Measurements from ENCODE around the gene TMEM242. TPM values are rescaled to one million over a fixed set of nuclear protein-coding genes. Genes with fewer than 3 reads are reported as not detected.
"Not testable (repeated sequence)": the region's sequence is repeated elsewhere in the genome, so short reads cannot be mapped to it uniquely, and the experiment has no call there.

The TMEM242 gene
- polyA plus RNA-seq, 1 of the 3 experiments (the other 2 are of a cell fraction) = 7.4 TPM

GRCh38 chr6:157337751-157338150 is 14.4 kb upstream of the TMEM242 start:
- H3K9ac ChIP-seq = no peak overlapping the region
- H2AFZ ChIP-seq (ENCODE audit: low read depth) = no peak overlapping the region
- no peaks in the 10 kb centered on the region for H3K9me3 ChIP-seq
- TF ChIP-seq, protein P1, sequence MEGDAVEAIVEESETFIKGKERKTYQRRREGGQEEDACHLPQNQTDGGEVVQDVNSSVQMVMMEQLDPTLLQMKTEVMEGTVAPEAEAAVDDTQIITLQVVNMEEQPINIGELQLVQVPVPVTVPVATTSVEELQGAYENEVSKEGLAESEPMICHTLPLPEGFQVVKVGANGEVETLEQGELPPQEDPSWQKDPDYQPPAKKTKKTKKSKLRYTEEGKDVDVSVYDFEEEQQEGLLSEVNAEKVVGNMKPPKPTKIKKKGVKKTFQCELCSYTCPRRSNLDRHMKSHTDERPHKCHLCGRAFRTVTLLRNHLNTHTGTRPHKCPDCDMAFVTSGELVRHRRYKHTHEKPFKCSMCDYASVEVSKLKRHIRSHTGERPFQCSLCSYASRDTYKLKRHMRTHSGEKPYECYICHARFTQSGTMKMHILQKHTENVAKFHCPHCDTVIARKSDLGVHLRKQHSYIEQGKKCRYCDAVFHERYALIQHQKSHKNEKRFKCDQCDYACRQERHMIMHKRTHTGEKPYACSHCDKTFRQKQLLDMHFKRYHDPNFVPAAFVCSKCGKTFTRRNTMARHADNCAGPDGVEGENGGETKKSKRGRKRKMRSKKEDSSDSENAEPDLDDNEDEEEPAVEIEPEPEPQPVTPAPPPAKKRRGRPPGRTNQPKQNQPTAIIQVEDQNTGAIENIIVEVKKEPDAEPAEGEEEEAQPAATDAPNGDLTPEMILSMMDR (IDR thresholded peaks at IDR 0.05) = no peak
- TF ChIP-seq, protein P2, sequence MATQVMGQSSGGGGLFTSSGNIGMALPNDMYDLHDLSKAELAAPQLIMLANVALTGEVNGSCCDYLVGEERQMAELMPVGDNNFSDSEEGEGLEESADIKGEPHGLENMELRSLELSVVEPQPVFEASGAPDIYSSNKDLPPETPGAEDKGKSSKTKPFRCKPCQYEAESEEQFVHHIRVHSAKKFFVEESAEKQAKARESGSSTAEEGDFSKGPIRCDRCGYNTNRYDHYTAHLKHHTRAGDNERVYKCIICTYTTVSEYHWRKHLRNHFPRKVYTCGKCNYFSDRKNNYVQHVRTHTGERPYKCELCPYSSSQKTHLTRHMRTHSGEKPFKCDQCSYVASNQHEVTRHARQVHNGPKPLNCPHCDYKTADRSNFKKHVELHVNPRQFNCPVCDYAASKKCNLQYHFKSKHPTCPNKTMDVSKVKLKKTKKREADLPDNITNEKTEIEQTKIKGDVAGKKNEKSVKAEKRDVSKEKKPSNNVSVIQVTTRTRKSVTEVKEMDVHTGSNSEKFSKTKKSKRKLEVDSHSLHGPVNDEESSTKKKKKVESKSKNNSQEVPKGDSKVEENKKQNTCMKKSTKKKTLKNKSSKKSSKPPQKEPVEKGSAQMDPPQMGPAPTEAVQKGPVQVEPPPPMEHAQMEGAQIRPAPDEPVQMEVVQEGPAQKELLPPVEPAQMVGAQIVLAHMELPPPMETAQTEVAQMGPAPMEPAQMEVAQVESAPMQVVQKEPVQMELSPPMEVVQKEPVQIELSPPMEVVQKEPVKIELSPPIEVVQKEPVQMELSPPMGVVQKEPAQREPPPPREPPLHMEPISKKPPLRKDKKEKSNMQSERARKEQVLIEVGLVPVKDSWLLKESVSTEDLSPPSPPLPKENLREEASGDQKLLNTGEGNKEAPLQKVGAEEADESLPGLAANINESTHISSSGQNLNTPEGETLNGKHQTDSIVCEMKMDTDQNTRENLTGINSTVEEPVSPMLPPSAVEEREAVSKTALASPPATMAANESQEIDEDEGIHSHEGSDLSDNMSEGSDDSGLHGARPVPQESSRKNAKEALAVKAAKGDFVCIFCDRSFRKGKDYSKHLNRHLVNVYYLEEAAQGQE (IDR thresholded peaks at IDR 0.05; ENCODE audit: low read depth, low read length) = no peak
- TF ChIP-seq IRF3 (IDR thresholded peaks at IDR 0.05; ENCODE audit: low read depth, low read length) (no peak), JUND (IDR thresholded peaks at IDR 0.05) (no peak), TCF12 (IDR thresholded peaks at IDR 0.05) (no peak), TAF1 (IDR thresholded peaks at IDR 0.05; ENCODE audit: borderline replicate concordance, low read depth, low read length) (no peak), RXRA (IDR thresholded peaks at IDR 0.05; ENCODE audit: borderline replicate concordance, low read depth) (no peak), POLR2AphosphoS5 (IDR thresholded peaks at IDR 0.05; ENCODE audit: low read depth, low read length) (no peak), MAX (IDR thresholded peaks at IDR 0.05; ENCODE audit: low read depth) (no peak), FOXJ3 (CRISPR knock-in tag; IDR thresholded peaks at IDR 0.05) (no peak), GABPA (IDR thresholded peaks at IDR 0.05; ENCODE audit: low read depth) (no peak), FOXM1 (IDR thresholded peaks at IDR 0.05; ENCODE audit: low read depth) (no peak), FOSL2 (IDR thresholded peaks at IDR 0.05; ENCODE audit: borderline replicate concordance, low read depth) (no peak), USF1 (IDR thresholded peaks at IDR 0.05; ENCODE audit: borderline replicate concordance, low read depth) (no peak), YY1 (IDR thresholded peaks at IDR 0.05; ENCODE audit: low read depth) (no peak), EZH2phosphoT487 (IDR thresholded peaks at IDR 0.05; ENCODE audit: borderline replicate concordance, low read depth) (no peak)
- TF ChIP-seq, protein P3, sequence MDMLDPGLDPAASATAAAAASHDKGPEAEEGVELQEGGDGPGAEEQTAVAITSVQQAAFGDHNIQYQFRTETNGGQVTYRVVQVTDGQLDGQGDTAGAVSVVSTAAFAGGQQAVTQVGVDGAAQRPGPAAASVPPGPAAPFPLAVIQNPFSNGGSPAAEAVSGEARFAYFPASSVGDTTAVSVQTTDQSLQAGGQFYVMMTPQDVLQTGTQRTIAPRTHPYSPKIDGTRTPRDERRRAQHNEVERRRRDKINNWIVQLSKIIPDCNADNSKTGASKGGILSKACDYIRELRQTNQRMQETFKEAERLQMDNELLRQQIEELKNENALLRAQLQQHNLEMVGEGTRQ (IDR thresholded peaks at IDR 0.05; ENCODE audit: borderline replicate concordance, low read depth, low read length) = no peak
- POLR2A ChIA-PET = no interaction called here
- H3K9me2 ChIP-seq = no peaks in the 10 kb centered on the region
- DNase-seq = no peak
- no peak overlapping the region for H3K27ac ChIP-seq (ENCODE audit: low read depth in 2 of 2, low read length in 1 of 2)
- 41% methylated on average over 2 of the region's 2 CpGs for WGBS (ENCODE audit: low lambda C conversion rate)
- H3K4me1 ChIP-seq (ENCODE audit: control insufficient read depth in 1 of 2, insufficient read depth in 2 of 2, low read depth in 1 of 2, low read length in 1 of 2) = peaks cover 0 to 2% of the 10 kb centered on the region in 2 experiments; a peak in 1 of 4 replicates
- H3K4me2 ChIP-seq = no peak overlapping the region
- H3F3A ChIP-seq (replicated peaks; ENCODE audit: insufficient read depth) = no peaks in the 10 kb centered on the region
- no peaks in the 10 kb centered on the region for H3K36me3 ChIP-seq (replicated peaks in 1 of 2; ENCODE audit: control insufficient read depth in 1 of 2, insufficient read depth in 2 of 2, low read length in 1 of 2)
- no peaks in the 10 kb centered on the region for H4K20me1 ChIP-seq (ENCODE audit: insufficient read depth)
- no peaks in the 10 kb centered on the region for H3K27me3 ChIP-seq (ENCODE audit: insufficient read depth)
- H3K4me3 ChIP-seq (ENCODE audit: low read depth in 2 of 2, low read length in 1 of 2) = no peak overlapping the region
- no peaks in the 10 kb centered on the region for H3K79me2 ChIP-seq (ENCODE audit: insufficient read depth)
- CTCF ChIA-PET = interaction anchor here (1.0 to 2.3 kb wide), 4 partner anchors 12 to 329 kb away, joined by 3 to 9 read pairs (median 4); no protein-coding TSS in a partner anchor

DNA sequence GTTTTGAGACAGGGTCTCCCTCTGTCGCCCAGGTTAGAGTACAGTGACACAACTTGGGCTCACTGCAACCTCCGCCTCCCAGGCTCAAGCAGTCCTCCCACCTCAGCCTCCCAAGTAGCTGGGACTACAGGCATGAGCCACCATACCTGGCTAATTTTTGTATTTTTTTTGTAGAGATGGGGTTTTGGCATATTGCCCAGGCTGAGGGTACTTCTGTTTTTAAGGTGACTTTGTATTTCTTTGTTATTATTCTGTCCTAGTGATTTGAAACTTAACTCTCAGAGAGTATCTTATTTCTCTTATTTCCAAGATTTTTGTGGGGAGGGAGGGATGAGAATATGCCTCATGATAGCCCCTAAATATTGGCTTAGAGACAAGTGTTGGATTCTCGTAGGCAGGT is 14.0 kb upstream of the TMEM242 start:
- not testable (repeated sequence) for H3K9ac ChIP-seq; H3K9me3 ChIP-seq; H4K20me1 ChIP-seq (ENCODE audit: insufficient read depth); H3K9me2 ChIP-seq; H3K27ac ChIP-seq (ENCODE audit: low read depth in 2 of 2, low read length in 1 of 2); DNase-seq; H3F3A ChIP-seq (replicated peaks; ENCODE audit: insufficient read depth); H3K36me3 ChIP-seq (replicated peaks in 1 of 2; ENCODE audit: control insufficient read depth in 1 of 2, insufficient read depth in 2 of 2, low read length in 1 of 2); H3K27me3 ChIP-seq (ENCODE audit: insufficient read depth); H3K4me1 ChIP-seq (ENCODE audit: control insufficient read depth in 1 of 2, insufficient read depth in 2 of 2, low read depth in 1 of 2, low read length in 1 of 2); H3K4me2 ChIP-seq; H2AFZ ChIP-seq (ENCODE audit: low read depth); H3K4me3 ChIP-seq (ENCODE audit: low read depth in 2 of 2, low read length in 1 of 2); H3K79me2 ChIP-seq (ENCODE audit: insufficient read depth)
- WGBS (ENCODE audit: low lambda C conversion rate) = 80% methylated on average over 3 of the region's 3 CpGs
- ChIA-PET CTCF (interaction anchor here (1.0 to 2.3 kb wide), 4 partner anchors 11 to 329 kb away, joined by 3 to 9 read pairs (median 4); no protein-coding TSS in a partner anchor), POLR2A (interaction anchor here (0.6 kb wide), 1 partner anchor 268 kb away, joined by 3 read pairs; no protein-coding TSS in a partner anchor)
